OCI-LY3 (cell line): ENCODE data around the gene LINGO1.

Experiments
- CTCF ChIP-seq: fragments of 200-600, 300-600 bp; sonication (generic); IDR thresholded peaks from 2 replicates; pipeline ENCODE4 v1.5.1; 2014; ENCODE audit warnings: antibody characterized with exemption, low read length, low read depth
- EZH2phosphoT487 ChIP-seq: fragments of 200-600 bp; shearing (Covaris generic); IDR thresholded peaks from 2 replicates; pipeline ENCODE4 v1.6.1; 2018; ENCODE audit warnings: antibody characterized with exemption, mixed run types, low read depth

- TF ChIP-seq CTCF (peak; percentile 65), EZH2phosphoT487 (no peak)
These were observed 15.1 kb downstream of the LINGO1 start for GRCh38 chr15:77617476-77618230.
